WERI-Rb-1 (cell line): Measurements from ENCODE around the gene ICOSLG.

Experiments used
- DNase-seq: peaks from one replicate; pipeline ENCODE4 v3.0.0-alpha.2; 2020
- H3K27ac ChIP-seq: fragments of 250-450 bp; sonication (Bioruptor Pico); 2 replicates; pipeline ENCODE4 v1.5.1; 2020; ENCODE audit warnings: mild to moderate bottlenecking, moderate library complexity
- H3K27me3 ChIP-seq: fragments of 250-450 bp; sonication (Bioruptor Pico); 2 replicates; pipeline ENCODE4 v1.5.1; 2021; ENCODE audit warnings: mild to moderate bottlenecking, low read depth, moderate library complexity; ENCODE audit not compliant: insufficient read depth, severe bottlenecking
- H3K36me3 ChIP-seq: fragments of 250-450 bp; sonication (Bioruptor Pico); 2 replicates; pipeline ENCODE4 v1.5.1; 2020; ENCODE audit warnings: mild to moderate bottlenecking, moderate library complexity
- H3K4me3 ChIP-seq: 2 replicates; pipeline ENCODE4 v1.5.1; 2011; ENCODE audit warnings: low read depth, mild to moderate bottlenecking, control low read depth, low read length
- H3K9me3 ChIP-seq: fragments of 250-450 bp; sonication (Bioruptor Pico); 2 replicates; pipeline ENCODE4 v1.5.1; 2021; ENCODE audit warnings: mild to moderate bottlenecking, moderate library complexity; ENCODE audit not compliant: severe bottlenecking
- TF ChIP-seq, protein P1 (sequence below): IDR thresholded peaks from 2 replicates; pipeline ENCODE4 v1.5.1; 2011; ENCODE audit warnings: low read depth, mild to moderate bottlenecking, control low read depth, inconsistent platforms, low read length

The ICOSLG gene

DNA sequence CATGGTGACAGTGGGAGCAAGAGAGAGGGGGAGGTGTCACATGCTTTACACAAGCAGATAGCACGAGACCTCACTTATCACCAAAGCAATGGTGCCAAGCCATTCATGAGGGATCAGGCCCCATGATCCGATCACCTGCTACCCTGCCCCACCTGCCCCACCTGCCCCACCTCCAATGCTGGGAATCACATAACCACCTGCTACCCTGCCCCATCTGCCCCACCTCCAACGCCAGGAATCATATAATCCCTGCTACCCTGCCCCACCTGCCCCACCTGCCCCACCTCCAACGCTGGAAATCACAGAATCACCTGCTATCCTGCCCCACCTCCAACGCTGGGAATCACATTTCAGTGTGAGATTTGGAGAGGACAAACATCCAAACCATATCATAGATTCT lies 34.3 kb upstream of the ICOSLG start:
- Histone ChIP-seq H3K27ac (no peak overlapping the region), H3K27me3 (no peaks in the 10 kb centered on the region), H3K36me3 (no peaks in the 10 kb centered on the region), H3K4me3 (no peak overlapping the region), H3K9me3 (peaks cover 4% of the 10 kb centered on the region)
- TF ChIP-seq, protein P1, sequence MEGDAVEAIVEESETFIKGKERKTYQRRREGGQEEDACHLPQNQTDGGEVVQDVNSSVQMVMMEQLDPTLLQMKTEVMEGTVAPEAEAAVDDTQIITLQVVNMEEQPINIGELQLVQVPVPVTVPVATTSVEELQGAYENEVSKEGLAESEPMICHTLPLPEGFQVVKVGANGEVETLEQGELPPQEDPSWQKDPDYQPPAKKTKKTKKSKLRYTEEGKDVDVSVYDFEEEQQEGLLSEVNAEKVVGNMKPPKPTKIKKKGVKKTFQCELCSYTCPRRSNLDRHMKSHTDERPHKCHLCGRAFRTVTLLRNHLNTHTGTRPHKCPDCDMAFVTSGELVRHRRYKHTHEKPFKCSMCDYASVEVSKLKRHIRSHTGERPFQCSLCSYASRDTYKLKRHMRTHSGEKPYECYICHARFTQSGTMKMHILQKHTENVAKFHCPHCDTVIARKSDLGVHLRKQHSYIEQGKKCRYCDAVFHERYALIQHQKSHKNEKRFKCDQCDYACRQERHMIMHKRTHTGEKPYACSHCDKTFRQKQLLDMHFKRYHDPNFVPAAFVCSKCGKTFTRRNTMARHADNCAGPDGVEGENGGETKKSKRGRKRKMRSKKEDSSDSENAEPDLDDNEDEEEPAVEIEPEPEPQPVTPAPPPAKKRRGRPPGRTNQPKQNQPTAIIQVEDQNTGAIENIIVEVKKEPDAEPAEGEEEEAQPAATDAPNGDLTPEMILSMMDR = no peak
- DNase-seq = no peak

DNA sequence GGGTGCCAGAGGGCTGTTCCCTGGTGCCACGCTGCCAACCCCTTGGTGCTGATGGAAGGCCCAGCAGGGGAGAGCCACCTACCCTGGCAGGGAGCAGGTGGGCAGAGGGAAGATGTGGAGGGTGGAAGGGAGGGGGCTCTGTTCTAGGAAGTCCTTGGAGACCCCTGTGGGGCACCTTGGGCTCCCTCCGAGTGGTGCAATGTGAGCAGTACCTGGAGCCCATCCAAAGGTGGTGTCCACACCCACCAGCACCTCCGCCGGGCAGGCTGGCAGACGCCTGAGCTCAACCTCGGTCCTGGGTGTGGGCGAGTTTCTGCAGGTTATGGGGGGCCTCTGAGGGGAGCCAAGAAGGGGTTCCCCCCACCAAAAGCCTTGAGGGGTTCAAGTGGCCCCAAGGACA lies 32.3 kb upstream of the ICOSLG start:
- no peak for DNase-seq
- H3K9me3 ChIP-seq = peaks cover 4% of the 10 kb centered on the region

GRCh38 chr21:44272284-44272858 lies 31.6 kb upstream of the ICOSLG start:
- Histone ChIP-seq H3K27ac (no peak overlapping the region), H3K27me3 (no peaks in the 10 kb centered on the region), H3K4me3 (no peak overlapping the region)

More for the DNA sequence above, 32.3 kb upstream of the ICOSLG start:
- no peaks in the 10 kb centered on the region for H3K27me3 ChIP-seq
- no peak overlapping the region for H3K27ac ChIP-seq
- H3K36me3 ChIP-seq = no peaks in the 10 kb centered on the region
- TF ChIP-seq, protein P1 = no peak
- no peak overlapping the region for H3K4me3 ChIP-seq

GRCh38 chr21:44271558-44272283 lies 31.0 kb upstream of the ICOSLG start:
- TF ChIP-seq, protein P1 = no peak
- DNase-seq = no peak
- Histone ChIP-seq H3K27ac (no peak overlapping the region), H3K27me3 (no peaks in the 10 kb centered on the region), H3K9me3 (peaks cover 4% of the 10 kb centered on the region), H3K36me3 (no peaks in the 10 kb centered on the region), H3K4me3 (no peak overlapping the region)

More at GRCh38 chr21:44272284-44272858, 31.6 kb upstream of the ICOSLG start:
- Histone ChIP-seq H3K36me3 (no peaks in the 10 kb centered on the region), H3K9me3 (peaks cover 4% of the 10 kb centered on the region)
- no peak for DNase-seq
- TF ChIP-seq, protein P1 = no peak

GRCh38 chr21:44269090-44269489 lies 28.3 kb upstream of the ICOSLG start:
- Histone ChIP-seq H3K9me3 (no peaks in the 10 kb centered on the region), H3K36me3 (no peaks in the 10 kb centered on the region), H3K4me3 (no peak overlapping the region), H3K27me3 (no peaks in the 10 kb centered on the region), H3K27ac (no peak overlapping the region)
- DNase-seq = no peak
- TF ChIP-seq, protein P1 = no peak
